Endothelial cell of umbilical vein (primary cell): ENCODE results near the gene NT5C1A. TPM values are rescaled to one million over a fixed set of nuclear protein-coding genes. Genes with fewer than 3 reads are reported as not detected.

ENCODE experiments used
- BruUV-seq: library from RNA; stranded (reverse); fragments of 400-500 nt; replicated peaks from 2 replicates; lab custom pipeline; 2021; lab: Mats Ljungman, UMichigan
- CTCF ChIA-PET: fragments of 300-600, 350-600 bp; sonication (Branson Sonifier 250); formaldehyde crosslinking; loops from one replicate; lab custom pipeline; 2021; ENCODE audit warnings: antibody characterized with exemption, inconsistent platforms; lab: Charles Lee
- POLR2A ChIA-PET: fragments of 300-600, 350-600 bp; sonication (Branson Sonifier 250); formaldehyde crosslinking; loops from one replicate; lab custom pipeline; 2021; ENCODE audit warnings: antibody characterized with exemption, inconsistent platforms; lab: Charles Lee
- DNase-seq: peaks from one replicate; pipeline ENCODE4 v3.0.0-alpha.2; 2011; ENCODE audit warnings: low read depth, low spot score
- FAIRE-seq: peaks from 2 replicates; lab custom pipeline; 2011; peaks lifted over from hg19 to GRCh38; lab: Jason Lieb, UNC
- H2AFZ ChIP-seq: 2 replicates; pipeline ENCODE4 v1.6.0; 2012; ENCODE audit warnings: low read depth, low read length, control low read depth, inconsistent platforms
- H3K27ac ChIP-seq: 2 replicates; pipeline ENCODE4 v1.5.1; 2011; ENCODE audit warnings: low read depth, mild to moderate bottlenecking, control low read depth, low read length, moderate library complexity; ENCODE audit not compliant: insufficient read depth
- H3K27me3 ChIP-seq, 2 experiments: 2 replicates each; pipeline versions ENCODE4 v1.6.0 to v1.6.1; 2011; ENCODE audit warnings: low read length in 2 of 2, mixed read lengths in 1 of 2; ENCODE audit not compliant: control insufficient read depth in 2 of 2, insufficient read depth in 2 of 2
- H3K36me3 ChIP-seq, 2 experiments: 2 replicates in 1 of 2; 3 replicates in 1 of 2; pipeline ENCODE4 v1.5.1; 2011; ENCODE audit warnings: low read length in 2 of 2, mild to moderate bottlenecking in 1 of 2, moderate library complexity in 1 of 2; ENCODE audit not compliant: control insufficient read depth in 2 of 2, insufficient read depth in 2 of 2; ENCODE audit errors: extremely low read depth in 1 of 2
- H3K4me1 ChIP-seq: 3 replicates; pipeline ENCODE4 v1.5.1; 2011; ENCODE audit warnings: mild to moderate bottlenecking, low read length; ENCODE audit not compliant: control insufficient read depth, insufficient read depth; ENCODE audit errors: extremely low read depth
- H3K4me2 ChIP-seq: 2 replicates; pipeline ENCODE4 v1.6.1; 2011; ENCODE audit warnings: low read length, control low read depth, mixed read lengths; ENCODE audit not compliant: insufficient read depth
- H3K4me3 ChIP-seq, 3 experiments: fragments of 200-600 bp in 1 of 3; sonication (generic), shearing (Covaris generic) in 1 of 3; replicated peaks in 1 of 3; 2 replicates each; pipeline ENCODE4 v1.5.1; 2011 to 2016; ENCODE audit warnings: control low read depth in 3 of 3, low read length in 3 of 3, mild to moderate bottlenecking in 2 of 3, inconsistent platforms in 1 of 3, low read depth in 1 of 3, moderate library complexity in 1 of 3; ENCODE audit not compliant: insufficient read depth in 1 of 3
- H3K79me2 ChIP-seq: 2 replicates; pipeline ENCODE4 v1.6.0; 2012; ENCODE audit warnings: low read length, inconsistent platforms; ENCODE audit not compliant: control insufficient read depth, insufficient read depth
- H3K9ac ChIP-seq: replicated peaks from 2 replicates; pipeline ENCODE3; 2011; ENCODE audit warnings: low read length, control low read depth; ENCODE audit not compliant: insufficient read depth; ENCODE audit errors: extremely low read depth
- H3K9me1 ChIP-seq: replicated peaks from 3 replicates; pipeline ENCODE4 v1.6.0; 2011; ENCODE audit warnings: mild to moderate bottlenecking, low read length; ENCODE audit not compliant: control insufficient read depth, insufficient read depth; ENCODE audit errors: extremely low read depth
- H3K9me3 ChIP-seq: replicated peaks from 2 replicates; pipeline ENCODE4 v1.5.1; 2012; ENCODE audit warnings: low read length, inconsistent platforms; ENCODE audit not compliant: control insufficient read depth, insufficient read depth
- H4K20me1 ChIP-seq: replicated peaks from 2 replicates; pipeline ENCODE3; 2011; ENCODE audit warnings: mild to moderate bottlenecking, low read length; ENCODE audit not compliant: control insufficient read depth, insufficient read depth; ENCODE audit errors: extremely low read depth
- CTCF ChIP-seq, 2 donors: IDR thresholded peaks; 1 replicate in 1 of 2; 2 replicates in 1 of 2; pipeline ENCODE4 v1.5.1; 2011; ENCODE audit warnings: low read length in 2 of 2, mild to moderate bottlenecking in 2 of 2, moderate library complexity in 2 of 2, control low read depth in 1 of 2, inconsistent platforms in 1 of 2, low read depth in 1 of 2; ENCODE audit not compliant: insufficient read depth in 1 of 2; ENCODE audit errors: extremely low read depth in 1 of 2
- EZH2 ChIP-seq: IDR thresholded peaks from 2 replicates; pipeline ENCODE4 v1.6.1; 2012; ENCODE audit warnings: borderline replicate concordance, low read depth, mild to moderate bottlenecking, moderate library complexity, low read length, inconsistent platforms; ENCODE audit not compliant: severe bottlenecking
- FOS ChIP-seq: IDR thresholded peaks from 2 replicates; pipeline ENCODE4 v1.6.1; 2011; ENCODE audit warnings: mild to moderate bottlenecking, low read length, moderate library complexity, borderline replicate concordance; ENCODE audit not compliant: insufficient read depth
- GATA2 ChIP-seq: IDR thresholded peaks from 2 replicates; pipeline ENCODE4 v1.7.0; 2011; ENCODE audit warnings: low read depth, mild to moderate bottlenecking, moderate library complexity, mixed read lengths, low read length; ENCODE audit not compliant: insufficient read length, insufficient read depth
- JUN ChIP-seq: IDR thresholded peaks from 2 replicates; pipeline ENCODE4 v1.6.1; 2011; ENCODE audit warnings: borderline replicate concordance, low read depth; ENCODE audit not compliant: insufficient read length, insufficient read depth
- MAX ChIP-seq: IDR thresholded peaks from 2 replicates; pipeline ENCODE4 v1.6.1; 2011; ENCODE audit not compliant: insufficient read depth, insufficient read length
- MYC ChIP-seq: IDR thresholded peaks from one replicate; pipeline ENCODE4 v1.6.1; 2011; ENCODE audit warnings: mild to moderate bottlenecking, low read depth, low read length
- POLR2A ChIP-seq: IDR thresholded peaks from 2 replicates; pipeline ENCODE4 v1.6.1; 2012; ENCODE audit warnings: low read depth, mild to moderate bottlenecking, control low read depth, low read length
- POLR2AphosphoS5 ChIP-seq: IDR thresholded peaks from 2 replicates; pipeline ENCODE4 v1.6.1; 2012; ENCODE audit warnings: low read depth, mild to moderate bottlenecking, control low read depth, low read length, moderate library complexity; ENCODE audit not compliant: insufficient read depth
- dilution Hi-C: fragments of 300-500 bp; cut with MboI; formaldehyde crosslinking; loops from one replicate; pipeline ENCODE4 v1.15.0; 2019; ENCODE audit warnings: low sequenced_read_pairs; ENCODE audit not compliant: extremely low pct_ligation_motif_present
- intact Hi-C: fragments of 100-400 bp; cut with micrococcal nuclease; formaldehyde crosslinking; loops from one replicate; pipeline ENCODE4 v1.10.0; 2022
- polyA plus RNA-seq, 4 experiments: library from polyadenylated mRNA; depleted of rRNA in 3 of 4; stranded (reverse) in 3 of 4; unstranded in 1 of 4; fragments of >200 nt; gene quantifications; 2 replicates each; pipeline versions ENCODE4 v1.2.1 to v1.2.3, GENCODE V29; 2011 to 2012; ENCODE audit warnings: missing spikeins in 1 of 4
- total RNA-seq: library from RNA; stranded (reverse); gene quantifications from 2 replicates; pipeline ENCODE4 v1.2.3, GENCODE V29; 2021

Gene NT5C1A
- total and polyA plus RNA-seq, 2 donors (not counting 3 experiments of a cell fraction or from before 2014, with no cell fraction given), result not detected

GRCh38 chr1:39631361-39632322 is 40.3 kb downstream of the NT5C1A start:
- dilution Hi-C loops, result no loop called here
- H3K36me3 ChIP-seq, result no peaks in the 10 kb centered on the region
- no peak overlapping the region for H3K9ac ChIP-seq
- H3K27ac ChIP-seq, result no peak overlapping the region
- H3K9me3 ChIP-seq, result no peaks in the 10 kb centered on the region
- no TSS peak for BruUV-seq
- H3K79me2 ChIP-seq, result no peaks in the 10 kb centered on the region
- intact Hi-C loops, result no loop called here
- H2AFZ ChIP-seq, result no peak overlapping the region
- H3K4me2 ChIP-seq, result no peak overlapping the region
- H3K4me3 ChIP-seq, result no peak overlapping the region
- H4K20me1 ChIP-seq, result no peaks in the 10 kb centered on the region
- TF ChIP-seq POLR2AphosphoS5, result no peak
- no peak for DNase-seq
- no peaks in the 10 kb centered on the region for H3K9me1 ChIP-seq
- ChIA-PET CTCF (interaction anchor here (1.2 to 3.1 kb wide), 4 partner anchors 10 to 26 kb away, joined by 4 to 14 read pairs (median 8); no protein-coding TSS in a partner anchor), POLR2A (no interaction called here)
- H3K4me1 ChIP-seq, result no peaks in the 10 kb centered on the region
- no peak for FAIRE-seq
- H3K27me3 ChIP-seq, result peaks cover 49 to 60% of the 10 kb centered on the region in 2 experiments

- dilution Hi-C loops, result no loop called here
- TF ChIP-seq MAX (no peak), MYC (no peak), GATA2 (no peak), FOS (no peak), CTCF (IDR thresholded peaks at IDR 0.05; ENCODE audit: extremely low read depth in 1 of 2, insufficient read depth in 1 of 2, low read depth in 1 of 2, low read length in 2 of 2) (no peak), JUN (no peak), POLR2AphosphoS5 (no peak), EZH2 (no peak), POLR2A (no peak)
- intact Hi-C loops, result no loop called here
- Histone ChIP-seq H3K4me2 (no peak overlapping the region), H3K9ac (no peak overlapping the region), H3K27ac (no peak overlapping the region), H4K20me1 (no peaks in the 10 kb centered on the region), H3K4me1 (no peaks in the 10 kb centered on the region), H3K4me3 (no peak overlapping the region), H3K9me1 (no peaks in the 10 kb centered on the region), H2AFZ (no peak overlapping the region), H3K36me3 (no peaks in the 10 kb centered on the region), H3K79me2 (no peaks in the 10 kb centered on the region), H3K27me3 (peaks cover 43 to 44% of the 10 kb centered on the region in 2 experiments), H3K9me3 (no peaks in the 10 kb centered on the region)
- DNase-seq, result no peak
- no peak for FAIRE-seq
- ChIA-PET CTCF (interaction anchor here (1.2 kb wide), 1 partner anchor 23 kb away, joined by 4 read pairs; no protein-coding TSS in a partner anchor), POLR2A (no interaction called here)
- no TSS peak for BruUV-seq
Measured at GRCh38 chr1:39628807-39629350, 43.0 kb downstream of the NT5C1A start.
